C4-2B (cell line): ENCODE measurements around the gene TRNP1.

Experiments used
- CTCF ChIP-seq: fragments of 450-650 bp; conservative IDR thresholded peaks from 2 replicates; pipeline ENCODE4 v1.5.1; 2017; ENCODE audit warnings: mild to moderate bottlenecking
- ZFX ChIP-seq: fragments of 450-650 bp; IDR thresholded peaks from 2 replicates; pipeline ENCODE4 v1.6.1; 2017

- no peak for TF ChIP-seq CTCF
- no peak for TF ChIP-seq ZFX
Measured at GRCh38 chr1:26971590-26971989, 21.9 kb upstream of the TRNP1 start.
